Activated naive CD4-positive, alpha-beta T cell (primary cell): Measurements from ENCODE around the gene CMYA5.

ENCODE experiments used
- DNase-seq, 4 experiments: peaks; one replicate each; lab custom pipeline; 2025; lab: John Stamatoyannopoulos, UW

Gene CMYA5

DNA sequence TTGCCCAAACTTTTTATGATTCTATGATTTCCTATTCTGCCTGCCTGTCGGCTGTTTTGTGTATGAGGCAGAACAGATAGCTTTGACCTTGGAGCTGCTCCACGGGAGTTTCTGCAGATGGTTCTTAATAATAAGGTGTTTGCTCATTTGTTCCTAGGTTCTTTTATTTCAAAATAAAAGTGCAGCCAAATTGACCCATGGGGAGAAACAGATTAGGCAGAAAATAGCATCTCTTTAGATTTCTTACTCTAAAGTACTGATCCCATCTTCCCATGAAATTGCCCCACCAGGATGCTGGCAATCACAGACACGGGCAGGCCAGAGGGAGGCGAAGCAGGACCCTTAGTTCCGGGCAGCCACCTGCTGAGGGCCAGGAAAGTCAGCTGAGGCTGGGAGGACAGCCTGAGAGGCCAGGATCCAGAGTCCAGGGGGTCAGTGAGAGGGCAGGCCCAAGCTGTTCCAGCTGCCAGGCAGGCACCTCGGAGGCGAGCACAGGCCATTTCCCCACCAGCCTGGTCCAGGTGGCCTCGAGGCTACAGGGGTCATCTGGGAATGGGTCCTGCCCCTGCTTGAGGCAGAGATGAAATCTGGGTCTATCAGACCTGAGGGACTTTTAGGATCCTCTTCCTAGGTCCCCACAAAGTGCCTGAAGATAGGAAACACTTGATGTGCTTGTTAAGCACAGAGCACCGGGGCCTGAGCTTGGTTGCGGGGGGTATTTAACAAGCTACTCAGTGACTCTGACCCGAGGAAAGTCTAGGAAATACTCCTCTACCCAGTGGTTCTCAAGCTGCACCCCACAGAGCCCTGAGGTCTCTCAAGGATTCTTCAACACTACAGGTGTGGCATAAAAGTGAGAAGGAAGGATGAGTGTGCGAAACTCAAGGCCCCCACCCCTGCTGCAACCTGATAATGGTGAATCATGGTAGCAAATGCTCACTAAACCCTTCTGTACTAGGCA, 145.4 kb downstream of the CMYA5 start:
- DNase-seq = no peak

DNA sequence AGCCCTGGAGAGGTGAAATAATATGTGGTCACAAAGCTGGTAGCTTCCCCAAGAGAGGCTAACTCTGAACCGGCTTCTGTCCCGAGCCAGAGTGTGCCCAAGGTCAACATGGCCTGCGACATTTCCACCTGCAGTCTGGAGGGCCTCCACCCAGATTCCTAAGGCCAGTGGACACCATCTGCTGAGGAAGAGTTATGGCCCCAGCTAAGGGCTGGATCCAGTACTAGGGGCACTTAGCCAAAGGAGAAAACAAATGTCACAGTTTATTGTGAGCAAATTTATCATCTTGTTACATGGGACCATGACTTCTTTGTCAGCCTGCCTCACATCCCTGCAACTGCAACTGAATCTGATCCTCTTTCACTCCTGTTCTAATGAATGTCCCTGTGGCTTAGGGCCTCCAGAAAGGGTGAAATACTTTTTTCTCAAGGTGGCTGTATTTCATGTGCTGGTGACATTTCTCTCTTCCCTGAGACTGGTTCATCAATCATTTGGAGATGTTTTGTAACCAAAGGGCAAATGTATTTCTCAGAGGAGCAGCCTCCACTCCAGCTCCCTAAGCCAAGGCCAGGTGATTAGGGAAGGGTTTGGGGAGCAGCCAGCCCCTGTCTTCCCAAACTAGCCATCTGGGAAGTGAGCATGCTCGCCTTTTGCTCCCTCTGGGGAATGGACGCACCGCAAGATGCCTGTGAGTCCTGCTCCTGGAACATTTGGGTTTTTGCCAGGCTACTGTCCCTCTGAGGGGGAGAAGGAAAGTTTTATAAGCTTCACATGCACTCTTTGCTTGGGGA, 148.3 kb downstream of the CMYA5 start:
- DNase-seq = no peak

DNA sequence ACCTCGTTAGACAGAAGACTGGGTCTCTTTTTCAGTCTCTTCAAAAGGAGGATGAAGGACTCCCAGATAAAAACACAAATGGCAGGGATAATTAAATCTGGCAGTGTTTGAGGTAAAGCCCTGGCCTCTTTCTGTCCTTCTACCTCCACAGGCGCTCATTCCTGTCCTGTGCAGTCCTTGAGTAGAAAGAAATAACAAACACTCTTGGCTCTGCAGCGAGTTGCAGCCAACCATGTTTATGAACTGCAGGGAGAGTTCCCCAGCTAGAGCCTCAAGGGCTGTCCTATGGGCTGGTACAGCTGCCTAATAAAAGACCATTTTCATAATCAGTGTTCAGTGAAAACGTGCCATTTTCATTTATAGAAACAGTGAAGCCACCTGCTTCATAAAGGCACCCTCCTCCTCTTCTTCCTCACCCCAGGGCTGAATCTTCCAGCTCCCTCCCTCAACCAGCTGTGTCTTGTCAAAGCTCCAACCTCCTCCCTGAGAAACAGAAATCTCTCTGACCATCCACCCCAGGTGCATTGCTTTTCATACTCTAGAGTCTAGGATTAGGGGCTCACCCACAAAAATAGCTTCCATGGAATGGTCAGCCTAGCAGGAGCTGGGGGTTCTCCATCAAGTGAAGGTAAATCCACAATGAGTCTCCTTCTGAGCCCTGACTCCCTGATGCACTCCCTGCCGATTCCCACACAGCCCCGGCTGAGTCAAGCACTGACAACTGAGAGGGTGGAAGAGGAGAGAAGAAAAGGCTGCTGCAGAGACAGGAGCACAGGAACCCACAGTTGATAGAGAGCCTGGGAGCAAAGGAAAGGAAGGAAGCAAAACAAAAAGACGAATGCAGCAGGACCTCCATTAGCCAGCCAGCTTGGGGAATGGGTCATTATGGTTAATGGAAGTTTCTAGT, 150.7 kb downstream of the CMYA5 start:
- no peak for DNase-seq

DNA sequence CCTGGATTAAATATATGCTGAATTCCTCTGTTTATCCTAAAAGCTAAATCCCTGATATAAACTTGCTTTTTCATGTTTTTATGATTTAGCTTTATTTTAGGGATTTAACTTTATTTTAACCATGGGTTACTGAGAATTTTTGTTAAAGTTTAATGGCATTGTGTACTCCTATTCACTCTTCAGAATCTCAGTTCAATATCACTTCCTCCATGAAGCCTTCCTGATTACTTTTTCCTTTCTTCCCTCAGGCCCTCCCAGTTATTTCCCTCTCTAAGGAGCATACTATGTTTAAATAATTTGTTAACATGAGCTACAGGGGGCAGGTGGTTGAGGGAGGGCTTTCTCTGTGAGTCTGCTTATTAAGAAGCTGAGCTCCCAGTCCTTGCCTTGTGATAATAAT, 151.5 kb downstream of the CMYA5 start:
- DNase-seq = no peak

DNA sequence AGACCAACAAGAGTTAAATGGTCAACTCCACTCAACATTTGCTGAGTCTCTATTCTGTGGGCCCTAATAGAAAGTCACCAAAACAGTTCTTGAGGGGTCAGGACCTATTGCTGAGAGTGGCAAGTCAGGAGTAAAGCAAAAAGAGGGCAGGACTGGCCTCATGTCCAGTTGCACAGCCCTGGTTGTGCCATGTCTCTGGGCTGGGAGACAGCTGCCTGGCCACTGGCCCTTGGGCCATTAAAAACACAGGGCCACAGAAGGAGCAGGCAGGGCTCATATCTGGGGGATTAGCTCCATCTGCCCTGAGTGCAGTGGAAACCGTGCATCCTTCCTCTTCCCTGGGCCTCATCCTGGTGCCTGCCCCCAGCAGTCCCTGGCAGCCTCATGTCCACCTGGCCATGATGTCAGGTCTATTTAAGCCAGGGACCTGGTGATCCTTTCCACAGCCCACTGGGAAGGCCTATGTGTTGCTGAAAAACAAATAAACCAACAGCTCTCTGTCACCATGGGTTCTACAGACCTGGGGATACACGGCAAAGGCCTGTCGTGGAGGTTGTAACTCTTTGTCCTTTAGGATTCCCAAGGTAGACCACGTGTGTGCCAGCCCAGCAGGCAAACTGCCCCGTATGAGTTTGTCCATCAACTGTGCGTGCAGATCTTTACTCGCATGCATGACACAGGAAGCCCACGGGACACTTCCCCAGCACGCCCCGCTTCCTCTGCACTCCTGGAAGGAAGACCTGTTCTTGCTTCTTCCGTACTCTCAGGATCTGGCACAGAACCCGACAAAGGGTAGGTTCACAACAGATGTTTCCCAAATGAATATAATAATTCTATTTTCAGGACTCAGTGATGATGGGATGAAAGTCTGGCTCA, 152.6 kb downstream of the CMYA5 start:
- DNase-seq = no peak

DNA sequence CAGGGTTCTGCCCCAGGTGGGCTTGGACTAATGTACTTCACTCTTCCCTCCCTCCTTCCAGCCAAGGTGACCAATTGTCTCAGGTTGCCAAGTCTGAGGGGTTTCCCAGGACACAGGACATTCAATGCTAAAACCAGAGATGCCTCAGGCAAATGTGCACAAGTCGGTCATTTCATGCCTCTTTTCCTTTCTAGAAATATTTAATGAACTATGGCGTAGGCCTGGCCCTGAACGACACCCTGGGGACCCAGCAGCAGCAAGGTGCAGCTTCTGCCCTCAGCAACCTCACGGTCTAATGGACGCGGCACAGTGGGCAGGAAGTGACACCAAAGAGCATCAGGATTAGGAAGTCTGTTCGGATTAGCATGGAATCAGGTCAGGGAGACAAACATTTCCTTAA, 153.4 kb downstream of the CMYA5 start:
- no peak for DNase-seq

DNA sequence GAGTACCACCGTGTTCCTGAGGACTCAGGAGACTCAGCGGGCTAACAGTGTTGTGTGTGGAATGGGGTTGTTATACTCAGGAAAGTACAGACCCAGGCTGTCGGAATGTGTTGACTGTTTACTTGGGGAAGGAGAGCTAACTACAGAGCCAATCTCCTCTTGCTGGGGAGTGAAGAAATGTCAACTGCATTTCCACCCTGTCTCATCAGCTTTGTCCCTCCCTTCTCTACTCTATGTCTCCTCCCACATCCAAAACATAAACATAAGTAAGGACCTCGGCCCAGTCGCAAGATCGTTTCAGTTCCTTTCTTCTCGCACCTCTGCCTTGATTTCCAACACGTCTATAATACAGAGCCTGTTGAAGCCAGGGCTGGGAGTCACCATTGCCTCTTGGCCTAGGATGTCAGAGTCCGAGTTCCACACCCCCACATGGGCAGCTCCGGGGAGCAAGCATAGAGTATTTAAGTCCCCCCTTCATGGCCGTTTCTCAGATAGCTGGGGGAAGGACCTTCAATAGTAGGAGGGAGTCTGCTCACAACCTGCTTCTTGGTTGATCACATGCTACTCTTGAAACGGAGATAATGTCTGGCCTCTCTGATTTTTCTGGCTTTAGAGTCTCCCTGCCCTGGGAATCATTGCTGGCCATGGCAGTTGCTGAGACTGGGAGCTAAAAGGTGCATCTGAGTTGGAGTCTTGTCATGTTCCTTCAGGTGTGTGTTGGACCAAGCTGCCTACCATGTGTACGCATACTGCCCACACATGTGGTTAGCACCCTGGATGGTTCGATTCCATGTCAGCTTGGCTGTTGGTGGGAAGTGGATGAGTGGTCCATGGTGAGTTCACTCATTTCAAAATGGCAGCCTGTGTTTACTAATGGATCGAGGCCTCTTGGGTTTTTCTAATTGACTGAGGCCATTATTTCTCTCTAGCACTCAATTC, 154.1 kb downstream of the CMYA5 start:
- DNase-seq = no peak

DNA sequence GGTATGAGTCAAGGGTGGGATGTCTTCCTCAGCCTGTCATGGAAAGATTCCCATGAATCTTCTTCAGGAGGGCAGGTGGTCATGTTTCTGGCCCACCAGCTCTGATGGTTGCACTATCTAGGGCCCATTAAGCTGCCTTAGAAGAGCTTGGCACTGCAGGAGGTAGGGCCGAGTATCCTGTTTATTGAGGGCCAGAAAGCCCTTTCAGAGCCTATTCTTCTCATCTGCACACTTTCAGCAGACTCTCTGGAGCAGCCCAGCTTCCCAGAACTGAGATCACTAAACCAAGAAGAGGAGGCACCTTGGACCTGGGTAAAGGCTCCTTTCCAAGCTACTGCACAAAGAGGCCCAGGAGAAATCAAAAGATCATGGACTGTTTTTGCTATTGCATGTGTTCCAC, 154.9 kb downstream of the CMYA5 start:
- no peak for DNase-seq

DNA sequence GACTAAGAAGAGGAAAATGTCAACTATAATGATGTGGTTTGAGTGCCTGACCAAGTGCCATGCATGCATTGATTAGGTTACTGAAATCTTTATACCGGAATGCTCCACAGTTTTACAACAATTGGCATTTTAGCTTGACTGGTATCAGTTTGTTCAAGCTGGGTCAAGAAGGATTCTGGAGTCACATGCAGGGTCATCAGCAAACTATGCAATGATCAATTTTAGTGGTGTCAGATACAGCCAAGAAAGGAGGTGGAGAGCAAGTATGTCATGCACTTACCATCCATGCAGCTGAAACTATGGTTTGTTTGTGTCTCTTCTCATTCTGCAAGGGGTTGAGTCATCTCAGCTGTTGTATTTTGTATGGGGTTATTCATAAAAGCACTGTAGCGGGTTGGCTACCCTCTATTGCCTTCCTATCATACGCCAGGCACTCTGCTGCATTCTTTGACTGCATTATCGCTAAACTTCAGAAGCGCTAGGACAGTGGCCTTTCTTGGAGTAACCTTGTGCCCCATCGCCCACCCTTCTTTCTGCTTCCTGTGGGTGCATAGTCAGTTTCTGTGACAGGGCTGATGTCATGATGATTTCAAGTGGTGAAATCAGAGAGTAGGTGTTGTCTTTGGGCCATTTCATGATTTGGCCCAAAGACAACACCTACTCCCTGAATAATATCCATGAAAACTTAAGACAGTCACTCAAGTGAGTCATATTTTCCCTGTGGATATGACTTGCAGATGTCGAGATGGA, 156.0 kb downstream of the CMYA5 start:
- no peak for DNase-seq

DNA sequence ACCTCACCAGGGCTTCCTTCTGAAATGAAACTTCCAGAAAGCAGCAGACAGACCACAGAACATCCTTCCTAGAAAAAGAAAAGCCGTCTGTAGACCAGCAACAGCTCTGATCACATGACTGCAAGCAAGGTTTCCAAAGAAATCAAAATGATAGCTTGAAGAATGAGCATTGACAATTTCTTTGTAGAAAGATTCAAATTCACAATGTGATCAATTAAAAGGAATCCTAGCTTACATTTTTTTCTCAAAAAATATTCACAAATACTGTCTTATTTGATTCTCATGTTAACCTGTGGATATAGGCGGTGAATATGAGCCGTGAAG, 156.5 kb downstream of the CMYA5 start:
- no peak for DNase-seq

DNA sequence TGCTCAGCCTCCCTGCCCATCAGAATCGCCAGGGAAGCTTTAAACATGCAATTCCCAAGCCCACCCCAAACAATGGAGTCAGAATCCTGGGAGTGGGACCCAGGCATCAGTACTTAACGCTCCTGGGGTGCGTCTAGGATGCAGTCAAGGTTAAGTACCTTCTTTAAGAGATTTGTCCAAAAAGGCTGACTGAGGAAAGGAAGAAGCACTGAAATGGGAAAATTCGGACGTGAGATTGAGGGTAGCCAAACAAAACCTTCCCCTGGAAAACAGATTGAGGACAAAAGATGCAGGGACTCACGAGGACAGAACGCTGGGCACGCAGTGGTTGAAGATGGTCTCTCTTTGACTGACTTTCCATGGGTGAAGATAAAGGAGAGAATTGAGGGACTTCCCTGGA, 157.9 kb downstream of the CMYA5 start:
- DNase-seq = no peak

DNA sequence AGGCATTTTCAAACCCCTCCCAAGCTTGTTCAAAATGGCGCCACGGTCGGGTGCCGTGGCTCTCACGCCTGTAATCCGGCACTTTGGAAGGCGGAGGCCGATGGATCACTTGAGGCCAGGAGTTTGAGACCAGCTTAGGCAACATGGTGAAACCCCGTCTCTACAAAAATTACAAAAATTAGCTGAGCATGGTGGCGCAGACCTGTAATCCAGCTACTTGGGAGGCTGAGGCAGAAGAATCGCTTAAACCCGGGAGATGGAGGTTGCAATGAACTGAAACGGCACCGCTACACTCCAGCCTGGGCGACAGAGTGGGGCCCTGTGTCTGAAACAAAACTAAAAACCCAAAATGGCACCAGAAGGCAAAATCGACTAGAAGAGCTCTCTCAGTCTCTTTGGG, 159.4 kb downstream of the CMYA5 start:
- no peak for DNase-seq
